EH (cell line): ENCODE results near the gene SLC25A42.
"Not testable (repeated sequence)": the region's sequence is repeated elsewhere in the genome, so short reads cannot be mapped to it uniquely, and the experiment has no call there.

ENCODE experiments used
- DNase-seq: peaks from one replicate; pipeline ENCODE4 v3.0.0-alpha.2; 2015; ENCODE audit warnings: low read depth

SLC25A42 gene

GRCh38 chr19:19063183-19064097, at the start of gene SLC25A42:
Gene SLC25A42, plus strand, starts transcription at chr19:19063994. Its CDS starts 32,131 bp downstream, at chr19:19096125.
- peak; percentile 100 for DNase-seq

- DNase-seq: peak; percentile 89
Measured at GRCh38 chr19:19021115-19021514, 42.7 kb upstream of the SLC25A42 start.

GRCh38 chr19:19022380-19022961, 41.3 kb upstream of the SLC25A42 start:
- no peak for DNase-seq

GRCh38 chr19:19023376-19023775, 40.4 kb upstream of the SLC25A42 start:
- not testable (repeated sequence) for DNase-seq

GRCh38 chr19:19025861-19026260, 37.9 kb upstream of the SLC25A42 start:
- no peak for DNase-seq

- DNase-seq: peak; percentile 5
Measured at GRCh38 chr19:19026299-19026971, 37.4 kb upstream of the SLC25A42 start.

GRCh38 chr19:19027228-19027627, 36.6 kb upstream of the SLC25A42 start:
- no peak for DNase-seq

- no peak for DNase-seq
Measured at GRCh38 chr19:19028526-19028925, 35.3 kb upstream of the SLC25A42 start.

- DNase-seq: no peak
Measured at GRCh38 chr19:19031891-19032290, 31.9 kb upstream of the SLC25A42 start.

- peak; percentile 97 for DNase-seq
Measured at GRCh38 chr19:19032420-19033175, 31.2 kb upstream of the SLC25A42 start.

- no peak for DNase-seq
Measured at GRCh38 chr19:19033176-19033425, 30.7 kb upstream of the SLC25A42 start.

GRCh38 chr19:19033426-19034203, 30.2 kb upstream of the SLC25A42 start, which contains the start of the genes ARMC6 and SUGP2:
Gene ARMC6, plus strand, starts transcription at chr19:19033603. Its CDS starts 607 bp downstream, at chr19:19034210.
Gene SUGP2, minus strand, starts transcription at chr19:19033517. Its CDS starts 2,446 bp downstream, at chr19:19031071.
- DNase-seq: peak; percentile 87

- DNase-seq: peak; percentile 78
Measured at GRCh38 chr19:19034204-19034624, 29.6 kb upstream of the SLC25A42 start.

- no peak for DNase-seq
Measured at GRCh38 chr19:19039901-19040300, 23.9 kb upstream of the SLC25A42 start.

- DNase-seq: peak; percentile 91
Measured at GRCh38 chr19:19040417-19040816, 23.4 kb upstream of the SLC25A42 start.

- DNase-seq: no peak
Measured at GRCh38 chr19:19042732-19043280, 21.0 kb upstream of the SLC25A42 start.

- no peak for DNase-seq
Measured at GRCh38 chr19:19043481-19043880, 20.3 kb upstream of the SLC25A42 start.

- DNase-seq: no peak
Measured at GRCh38 chr19:19043881-19044280, 19.9 kb upstream of the SLC25A42 start.

- DNase-seq: no peak
Measured at GRCh38 chr19:19049406-19049805, 14.4 kb upstream of the SLC25A42 start.

- no peak for DNase-seq
Measured at GRCh38 chr19:19050104-19050503, 13.7 kb upstream of the SLC25A42 start.

GRCh38 chr19:19050731-19051130, 13.1 kb upstream of the SLC25A42 start:
- DNase-seq: no peak
